ENCODE measurements around the gene SERPINB13.
A peak's percentile ranks its signal among the peaks of the same experiment; 100 is the strongest.
"Not testable (repeated sequence)": the region's sequence is repeated elsewhere in the genome, so short reads cannot be mapped to it uniquely, and the experiment has no call there.

The SERPINB13 gene

GRCh38 chr18:63590966-63591695, 4.0 kb downstream of the SERPINB13 start:
- no peak for DNase-seq

- DNase-seq, result no peak
Measured at GRCh38 chr18:63591725-63592124, 4.6 kb downstream of the SERPINB13 start.

- no peak for DNase-seq
Measured at GRCh38 chr18:63592471-63592870, 5.3 kb downstream of the SERPINB13 start.

GRCh38 chr18:63596964-63597363, 9.8 kb downstream of the SERPINB13 start:
- no peak for DNase-seq

DNA sequence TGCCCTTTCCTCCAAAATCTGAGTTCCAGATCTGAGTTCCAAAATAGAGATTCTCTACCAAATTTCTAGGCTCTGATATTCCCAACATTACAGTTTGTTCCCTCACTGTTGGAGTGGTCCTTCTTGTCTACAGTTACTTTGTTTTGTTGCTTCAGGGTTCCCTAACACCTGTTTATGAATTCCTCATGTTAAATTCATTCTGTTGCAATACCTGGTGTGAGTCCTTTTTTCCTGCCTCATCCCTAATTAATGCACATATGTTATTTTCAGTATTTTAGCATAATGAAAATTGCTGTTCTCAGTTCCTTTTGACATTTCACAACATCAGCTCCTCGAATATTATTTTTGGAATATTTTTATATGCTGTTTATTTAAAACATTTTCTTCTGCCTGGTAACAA, 16.2 kb downstream of the SERPINB13 start:
- no peak for DNase-seq

DNA sequence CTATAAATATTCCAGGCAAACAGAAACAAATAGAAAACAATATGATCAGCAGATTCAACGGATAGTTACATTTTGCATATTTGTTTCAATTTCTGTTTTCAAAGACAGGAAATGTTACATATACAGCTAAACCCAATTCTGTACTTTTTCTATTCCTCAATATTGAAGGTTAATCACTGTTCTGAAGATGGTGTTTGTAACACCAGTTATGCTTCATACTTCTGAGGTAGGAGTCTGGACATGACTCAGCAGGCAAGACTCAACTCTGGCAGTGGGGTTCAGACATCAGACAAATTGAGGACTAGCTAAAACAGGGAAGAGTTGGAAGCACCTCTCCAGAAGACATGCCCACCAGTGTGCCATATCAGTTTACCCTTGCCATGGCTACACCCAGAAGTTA, 16.6 kb downstream of the SERPINB13 start:
- DNase-seq, result no peak

DNA sequence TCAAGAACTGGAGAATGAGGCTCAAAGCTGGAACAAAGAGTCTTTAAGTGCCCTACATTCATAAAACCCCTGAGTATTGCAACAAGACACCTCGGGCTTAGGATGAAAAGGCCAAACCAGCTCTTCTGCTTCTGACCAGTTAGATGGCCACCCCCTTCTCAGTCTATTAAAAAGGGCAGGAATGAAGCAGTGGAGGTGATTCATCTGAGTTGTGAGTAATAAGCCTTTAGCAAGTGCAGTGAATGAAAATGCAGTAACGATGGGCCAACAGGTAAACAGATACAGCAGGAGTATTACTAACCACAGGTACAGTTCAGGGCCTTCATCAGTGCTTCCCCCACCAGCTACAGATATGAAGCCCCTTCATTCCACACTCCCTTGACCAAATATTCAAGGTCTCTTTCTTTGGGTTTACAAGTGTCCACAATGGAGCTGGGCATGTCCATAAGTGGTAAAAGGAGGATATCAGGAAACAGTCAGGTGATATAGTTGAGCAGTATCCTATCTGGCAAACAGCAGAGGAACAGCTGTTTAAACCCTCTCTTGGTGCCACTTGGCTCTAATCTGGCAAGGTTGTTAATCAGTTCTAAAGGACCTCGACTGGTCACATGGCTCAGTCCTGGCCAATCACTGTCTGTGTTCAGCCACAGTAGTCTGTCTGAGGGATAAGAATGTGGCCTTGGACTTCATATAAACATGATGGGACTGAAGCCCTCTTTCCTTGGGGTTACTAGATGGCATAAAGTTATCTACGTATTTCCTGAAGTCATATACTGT, 17.8 kb downstream of the SERPINB13 start:
- no peak for DNase-seq

- DNase-seq, result no peak
Measured at GRCh38 chr18:63606526-63606925, 19.4 kb downstream of the SERPINB13 start.

DNA sequence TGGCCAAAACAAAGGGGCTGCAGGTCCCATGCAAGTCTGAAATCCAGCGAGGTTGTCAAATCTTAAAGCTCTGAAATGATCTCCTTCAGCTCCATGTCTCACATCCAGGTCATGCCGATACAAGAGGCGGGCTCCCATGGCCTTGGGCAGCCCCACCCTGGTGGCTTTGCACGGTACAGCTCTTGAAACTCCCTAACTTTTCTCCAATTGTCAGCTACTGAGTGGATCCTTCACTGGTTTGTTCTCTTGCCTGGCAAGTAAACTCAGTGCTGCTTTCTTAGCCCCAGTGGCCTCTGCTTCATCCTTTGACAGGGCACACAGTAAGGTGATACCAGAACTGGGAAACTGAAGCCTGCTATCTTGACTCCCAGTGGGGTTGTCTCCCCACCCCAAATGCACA, 26.3 kb downstream of the SERPINB13 start:
- no peak for DNase-seq

GRCh38 chr18:63617049-63617914, 30.1 kb downstream of the SERPINB13 start:
- DNase-seq, result peak; percentile 46 to 58

GRCh38 chr18:63617915-63618234, 30.7 kb downstream of the SERPINB13 start:
- no peak for DNase-seq

DNA sequence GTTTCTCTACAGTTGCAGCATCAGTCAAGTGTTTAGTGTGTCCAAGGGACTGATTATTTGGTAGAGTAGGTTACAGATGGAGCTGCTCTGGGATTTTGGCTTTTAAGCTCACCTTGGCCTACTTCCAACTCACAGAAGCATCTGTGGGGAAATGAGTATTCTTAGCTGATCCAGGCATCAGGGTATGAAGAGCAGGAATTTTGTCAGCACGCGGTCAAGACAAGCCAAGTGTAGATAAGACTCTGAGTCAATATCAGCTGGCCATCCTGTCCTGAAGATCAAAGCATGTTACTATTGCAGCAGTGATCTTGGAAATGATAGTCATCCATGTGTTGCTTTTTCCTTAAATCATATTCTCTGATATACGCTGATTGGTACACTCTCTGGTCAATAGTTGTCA, 32.5 kb downstream of the SERPINB13 start:
- no peak for DNase-seq

DNA sequence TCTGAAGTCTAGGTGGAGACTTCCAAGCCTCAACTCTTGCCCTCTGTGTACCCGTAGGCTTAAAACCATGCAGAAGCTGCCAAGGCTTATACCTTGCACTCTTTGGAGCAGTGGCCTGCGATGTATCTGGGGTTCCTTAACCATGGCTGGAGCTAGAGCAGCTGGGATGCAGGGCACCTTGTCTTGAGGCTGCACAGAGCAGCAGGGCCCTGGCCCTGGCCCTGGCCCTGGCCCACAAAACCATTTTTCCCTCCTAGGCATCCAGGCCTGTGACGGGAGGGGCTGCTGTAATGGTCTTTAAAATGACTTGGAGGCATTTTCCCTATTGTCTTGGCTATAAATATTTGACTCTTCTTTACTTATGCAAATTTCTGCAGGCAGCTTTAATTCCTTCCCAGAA, 37.7 kb downstream of the SERPINB13 start:
- DNase-seq, result no peak

GRCh38 chr18:63626431-63626830, 39.3 kb downstream of the SERPINB13 start:
- DNase-seq, result no peak

DNA sequence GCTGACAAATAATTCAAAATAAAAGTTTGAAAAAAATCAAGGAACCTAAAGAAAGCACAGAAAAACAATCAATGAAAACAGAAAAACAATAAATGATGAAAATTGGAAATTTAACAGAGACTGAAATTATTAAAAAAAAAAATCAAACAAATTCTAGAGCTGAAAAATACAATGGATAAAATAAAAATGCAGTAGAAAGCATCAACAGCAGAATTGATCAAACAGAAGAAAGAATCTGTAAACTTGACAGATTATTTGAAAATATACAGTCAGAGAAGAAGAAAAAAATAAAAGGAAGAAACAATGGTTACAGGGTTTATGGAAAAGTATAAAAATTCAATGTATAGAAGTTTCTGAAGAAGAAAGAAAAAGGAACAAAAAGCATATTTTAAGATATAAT, 40.7 kb downstream of the SERPINB13 start:
- no peak for DNase-seq

- DNase-seq, result no peak
Measured at GRCh38 chr18:63637703-63638102, 50.6 kb downstream of the SERPINB13 start.

DNA sequence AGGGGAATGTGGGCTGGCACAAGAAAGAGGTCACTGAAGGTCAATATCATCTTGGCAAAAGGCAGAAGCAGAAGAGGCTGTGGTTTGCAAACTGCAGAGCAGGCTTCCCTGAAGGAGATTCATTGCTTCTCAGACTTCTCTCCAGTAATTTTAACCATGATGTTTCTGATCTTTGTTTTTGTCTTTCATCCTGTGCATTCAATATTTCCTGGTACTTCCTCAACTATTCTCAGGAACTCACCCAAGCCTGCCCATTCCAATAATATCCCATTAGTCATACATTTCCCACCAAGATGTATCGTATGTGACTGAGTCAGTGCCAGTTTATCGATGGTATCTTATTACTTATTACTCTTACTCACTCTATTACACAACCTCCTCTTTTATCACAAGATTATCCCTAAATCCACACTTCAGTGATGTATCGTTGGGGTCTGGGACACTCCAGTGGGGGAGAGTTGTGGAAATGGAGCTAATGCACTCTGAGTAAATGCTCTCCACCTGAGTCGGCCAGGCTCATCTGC, 54.1 kb downstream of the SERPINB13 start:
- DNase-seq, result not testable (repeated sequence)

DNA sequence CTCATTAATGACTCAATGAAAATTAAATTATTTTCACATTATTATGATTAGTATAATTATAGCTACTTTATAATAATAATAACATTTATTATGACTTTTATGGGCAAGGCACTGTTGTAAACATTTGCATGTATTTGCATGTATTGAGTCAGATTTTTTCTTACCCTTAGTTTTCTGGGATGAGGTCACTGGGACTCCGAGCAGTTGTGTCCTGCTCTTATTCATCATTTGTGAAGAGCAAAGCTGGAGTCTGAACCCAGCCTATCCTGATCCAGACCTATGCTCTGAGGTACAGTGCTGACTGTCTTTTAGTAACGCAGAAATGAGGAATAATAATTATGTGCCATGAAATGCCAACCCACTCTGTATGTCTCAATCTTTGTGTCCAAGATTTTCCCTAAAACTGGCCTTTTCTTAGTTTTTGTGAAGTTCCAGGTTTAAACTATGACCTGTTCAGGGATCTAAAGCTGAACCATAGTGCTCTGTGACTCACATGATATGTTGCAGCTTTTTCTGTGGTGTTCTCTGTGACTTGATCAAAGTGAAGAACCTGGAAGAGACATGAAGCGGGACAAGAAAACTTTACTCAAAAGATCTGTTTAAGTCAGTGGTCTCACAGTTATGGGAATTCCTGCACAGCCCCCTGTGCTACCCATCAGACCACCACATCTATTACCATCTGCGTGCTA, 55.7 kb downstream of the SERPINB13 start:
- not testable (repeated sequence) for DNase-seq

DNA sequence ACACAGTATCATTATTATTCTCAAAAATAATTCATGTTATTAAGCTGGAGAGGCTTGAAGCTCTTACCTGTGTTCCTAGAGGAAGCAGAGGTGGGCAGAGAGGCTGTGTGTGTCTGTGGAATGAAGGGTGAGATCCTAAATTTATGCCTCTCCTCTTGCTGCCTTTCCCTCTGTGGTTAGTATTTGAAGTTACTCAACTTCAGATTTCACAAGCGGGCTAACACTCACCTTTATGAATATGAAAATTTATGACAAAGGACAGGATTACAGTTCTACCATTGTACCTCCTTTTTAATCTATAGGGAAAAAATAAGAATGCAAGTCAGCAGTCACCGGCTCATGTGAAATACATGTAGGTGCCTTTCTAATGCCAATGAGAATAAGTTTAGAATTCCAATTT, 57.0 kb downstream of the SERPINB13 start, which contains the start of gene SERPINB4:
Gene SERPINB4, minus strand, starts transcription at position 115 of the 400 bp plus-strand sequence. CDS start 679 bp downstream, outside the sequence.
- DNase-seq, result not testable (repeated sequence)

GRCh38 chr18:63644694-63645093, 57.6 kb downstream of the SERPINB13 start:
- not testable (repeated sequence) for DNase-seq

DNA sequence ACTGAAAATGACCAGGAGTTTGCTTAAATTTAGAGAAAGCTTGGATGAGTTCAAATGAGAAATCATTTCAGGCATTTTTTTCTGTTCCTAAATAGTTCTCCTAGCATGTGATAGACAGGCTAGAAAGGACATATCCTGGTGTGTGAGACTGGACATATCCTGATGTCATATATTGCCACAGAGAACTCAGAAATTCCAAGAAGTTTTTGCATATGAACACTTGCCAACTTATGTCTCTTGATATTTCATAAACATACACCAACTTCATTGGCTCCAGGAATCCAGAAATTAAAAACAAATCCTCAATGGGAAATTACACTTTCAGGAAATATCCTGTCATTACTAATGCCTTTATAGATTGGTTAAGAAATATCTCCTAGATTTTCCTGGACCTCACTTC, 59.8 kb downstream of the SERPINB13 start:
- DNase-seq, result no peak

DNA sequence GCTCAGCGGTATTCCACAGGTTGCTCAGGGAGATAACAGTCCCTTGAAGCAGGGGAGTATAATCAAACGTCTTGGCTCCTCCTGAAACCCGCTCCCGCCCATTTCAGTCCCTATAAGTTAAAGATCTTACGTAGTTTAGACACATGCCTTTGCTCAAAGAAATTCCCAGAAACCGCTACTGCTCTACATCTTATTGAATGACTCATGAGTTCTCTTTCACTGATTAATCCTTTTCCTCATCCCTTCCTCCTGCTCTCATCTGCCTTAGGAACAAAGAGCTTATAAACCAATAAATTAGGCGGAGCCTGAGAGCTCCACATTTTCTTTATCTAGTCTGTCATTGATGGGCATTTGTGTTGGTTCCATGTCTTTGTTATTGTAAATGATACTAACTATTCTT, 61.1 kb downstream of the SERPINB13 start:
- no peak for DNase-seq
